Subcutaneous abdominal adipose tissue (tissue), 5 donors: Measurements from ENCODE around the gene SMG9.

Source experiments
- H3K27ac ChIP-seq: one replicate; pipeline ENCODE4 v1.7.0; 2013; ENCODE audit warnings: low read depth, mild to moderate bottlenecking, inconsistent platforms, low read length, moderate library complexity
- H3K27me3 ChIP-seq, 5 donors: one replicate each; pipeline ENCODE4 v1.7.0; 2013; ENCODE audit warnings: low read length in 5 of 5, inconsistent platforms in 1 of 5; ENCODE audit not compliant: control insufficient read depth in 5 of 5, insufficient read depth in 4 of 5
- H3K36me3 ChIP-seq, 5 donors: one replicate each; pipeline ENCODE4 v1.7.0; 2013; ENCODE audit warnings: low read length in 5 of 5; ENCODE audit not compliant: control insufficient read depth in 5 of 5, insufficient read depth in 5 of 5
- H3K4me1 ChIP-seq, 5 donors: one replicate each; pipeline ENCODE4 v1.7.0; 2013; ENCODE audit warnings: low read length in 5 of 5, mild to moderate bottlenecking in 3 of 5, moderate library complexity in 1 of 5; ENCODE audit not compliant: control insufficient read depth in 5 of 5, insufficient read depth in 5 of 5
- H3K4me3 ChIP-seq, 5 donors: one replicate each; pipeline ENCODE4 v1.7.0; 2013; ENCODE audit warnings: low read length in 5 of 5, low read depth in 1 of 5
- H3K9ac ChIP-seq, 5 donors: one replicate each; pipeline ENCODE4 v1.7.0; 2013; ENCODE audit warnings: low read length in 5 of 5, mild to moderate bottlenecking in 4 of 5, moderate library complexity in 3 of 5
- H3K9me3 ChIP-seq, 5 donors: one replicate each; pipeline ENCODE4 v1.7.0; 2013; ENCODE audit warnings: low read length in 5 of 5; ENCODE audit not compliant: control insufficient read depth in 5 of 5
- donor health status: healthy.
- donor health status: healthy.
- donor health status: healthy.
- donor health status: healthy.
- donor health status: healthy.

The SMG9 gene

GRCh38 chr19:43754503-43755255 is at the start of gene SMG9:
Gene SMG9, minus strand, starts transcription at chr19:43754962. Its CDS starts 4,221 bp downstream, at chr19:43750741.
- H3K9ac ChIP-seq, result peak within 1 kb of the TSS; percentile 81 to 90 (median 86)
- peaks cover 4 to 38% (median 28%) of the 10 kb centered on the region in 5 donors for H3K4me1 ChIP-seq
- peak within 1 kb of the TSS; percentile 96 for H3K27ac ChIP-seq
- peaks cover 3 to 15% (median 10%) of the 10 kb centered on the region in 5 donors for H3K36me3 ChIP-seq
- H3K27me3 ChIP-seq, result no peaks in the 10 kb centered on the region
- H3K9me3 ChIP-seq, result no peaks in the 10 kb centered on the region
- peak within 1 kb of the TSS; percentile 79 to 92 (median 81) for H3K4me3 ChIP-seq

DNA sequence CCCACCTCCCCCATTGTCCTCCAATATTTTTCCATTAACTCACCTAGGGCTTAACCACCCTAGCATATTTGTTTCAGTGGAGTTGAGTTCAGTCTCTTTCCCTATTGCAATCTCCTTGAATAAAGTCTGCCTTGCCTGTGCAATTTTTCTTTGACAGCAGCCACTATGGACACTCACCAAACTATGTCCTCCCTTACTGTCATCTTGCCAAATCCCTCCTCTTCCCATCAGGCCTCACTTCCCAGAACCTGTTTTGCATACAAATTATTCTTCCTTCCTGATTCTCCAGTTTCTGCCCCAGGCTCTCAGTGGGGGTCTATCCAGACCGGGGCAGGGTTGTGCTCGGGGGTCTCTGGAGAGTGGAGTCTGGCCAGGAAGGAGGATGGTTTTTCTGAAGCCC is 49.7 kb upstream of the SMG9 start:
- Histone ChIP-seq H3K36me3 (no peaks in the 10 kb centered on the region), H3K27me3 (peaks cover 0 to 2% (median 0%) of the 10 kb centered on the region in 5 donors), H3K9me3 (no peaks in the 10 kb centered on the region), H3K4me1 (no peaks in the 10 kb centered on the region), H3K27ac (no peak overlapping the region), H3K4me3 (no peak overlapping the region), H3K9ac (no peak overlapping the region)

DNA sequence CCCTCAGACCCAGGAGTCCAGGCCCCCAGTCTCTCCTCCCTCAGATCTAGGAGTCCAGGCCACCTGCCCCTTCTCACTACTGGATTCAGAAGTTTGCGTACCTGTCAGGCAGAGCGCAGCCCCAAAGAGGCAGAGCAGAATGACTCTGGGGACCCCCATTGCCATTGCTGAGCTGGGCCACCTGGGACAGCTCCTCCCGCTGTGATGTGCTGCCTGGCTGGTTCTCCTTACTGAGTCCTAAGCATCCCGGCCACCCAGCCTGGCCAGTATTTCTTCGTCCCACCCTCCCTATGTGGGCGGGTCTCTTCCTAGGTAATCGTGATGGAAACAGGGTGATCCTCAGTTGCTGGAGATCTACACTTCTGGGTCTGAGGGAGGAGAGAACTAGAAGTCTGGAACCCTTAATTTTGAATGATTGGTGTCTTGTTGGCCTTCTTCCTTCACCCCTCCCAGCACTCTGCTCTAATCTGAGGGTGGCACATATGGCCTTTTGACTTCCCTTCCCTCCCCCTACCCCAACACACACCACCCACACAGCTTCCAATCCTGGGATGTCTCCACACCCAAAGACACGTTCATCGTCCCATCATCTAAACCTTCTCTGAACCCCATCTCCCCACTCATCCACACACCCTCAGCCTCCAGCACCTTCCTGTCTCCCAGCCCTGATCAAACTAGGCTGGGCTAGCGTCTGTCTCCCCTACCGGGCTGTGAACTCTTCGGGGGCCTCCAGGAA is 47.6 kb upstream of the SMG9 start, which contains the start of gene LYPD5:
Gene LYPD5 (minus strand): TSS at position 232 of the 736 bp plus-strand sequence. CDS start 67 bp downstream, at position 165.
- Histone ChIP-seq H3K27me3 (peaks cover 9 to 16% (median 15%) of the 10 kb centered on the region in 5 donors), H3K4me1 (peaks cover 0 to 11% (median 10%) of the 10 kb centered on the region in 5 donors), H3K36me3 (no peaks in the 10 kb centered on the region), H3K4me3 (no peak within 1 kb of the TSS), H3K9ac (no peak within 1 kb of the TSS), H3K9me3 (no peaks in the 10 kb centered on the region), H3K27ac (no peak within 1 kb of the TSS)

- Histone ChIP-seq H3K4me3 (no peak overlapping the region), H3K9me3 (peaks cover 4 to 14% (median 13%) of the 10 kb centered on the region in 5 donors), H3K27me3 (peaks cover 15 to 32% (median 17%) of the 10 kb centered on the region in 5 donors), H3K4me1 (peaks cover 0 to 11% (median 10%) of the 10 kb centered on the region in 5 donors), H3K27ac (no peak overlapping the region), H3K9ac (no peak overlapping the region), H3K36me3 (no peaks in the 10 kb centered on the region)
These were observed 44.9 kb upstream of the SMG9 start for GRCh38 chr19:43799502-43800142.

DNA sequence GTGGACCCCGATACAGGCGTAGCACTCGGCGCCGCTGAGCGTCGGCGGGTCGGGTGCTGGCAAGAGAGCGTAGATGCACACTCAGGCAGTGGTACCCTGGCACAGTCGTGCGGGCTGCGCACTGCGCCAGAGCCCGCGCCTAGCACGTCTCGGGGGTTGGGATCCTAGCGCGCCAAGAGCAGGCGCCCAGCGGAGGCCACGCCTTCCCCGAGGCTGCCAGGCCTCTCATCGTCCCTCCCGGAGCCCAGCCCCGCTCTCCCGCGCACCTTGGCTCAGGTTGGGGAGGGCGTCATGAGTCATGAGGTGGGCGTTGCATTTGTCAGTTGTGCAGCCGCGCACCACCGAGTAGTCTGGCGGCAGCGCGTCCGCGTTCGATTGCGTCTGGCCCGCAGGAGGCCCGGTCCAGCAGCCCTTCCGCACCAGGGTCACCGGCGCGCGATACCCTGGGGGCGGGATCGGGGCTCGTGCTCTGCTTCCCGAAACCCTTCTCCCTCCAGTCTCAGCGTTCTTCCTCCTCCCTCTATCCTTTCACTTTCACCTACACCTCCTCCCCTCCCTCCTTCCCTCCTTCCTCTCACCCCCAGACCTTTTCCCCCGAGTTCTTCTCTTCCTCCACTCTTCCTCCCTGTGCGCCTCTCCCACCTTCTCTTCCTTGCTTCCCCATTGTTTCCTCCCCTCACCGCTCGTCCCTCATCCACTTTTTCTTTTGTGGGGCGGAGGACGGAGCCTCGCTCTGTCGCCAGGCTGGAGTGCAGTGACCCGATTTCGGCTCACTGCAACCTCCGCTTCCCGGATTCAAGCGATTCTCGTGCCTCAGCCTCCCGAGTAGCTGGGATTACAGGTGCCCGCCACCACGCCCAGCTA is 44.0 kb upstream of the SMG9 start:
- Histone ChIP-seq H3K9me3 (peaks cover 4 to 14% (median 13%) of the 10 kb centered on the region in 5 donors), H3K9ac (peak overlapping the region in 2 of 5 donors; percentile 31 to 35), H3K27ac (no peak overlapping the region), H3K36me3 (no peaks in the 10 kb centered on the region), H3K27me3 (peaks cover 15 to 32% (median 17%) of the 10 kb centered on the region in 5 donors), H3K4me1 (peaks cover 0 to 11% (median 10%) of the 10 kb centered on the region in 5 donors), H3K4me3 (peak overlapping the region; percentile 41 to 67 (median 59))

DNA sequence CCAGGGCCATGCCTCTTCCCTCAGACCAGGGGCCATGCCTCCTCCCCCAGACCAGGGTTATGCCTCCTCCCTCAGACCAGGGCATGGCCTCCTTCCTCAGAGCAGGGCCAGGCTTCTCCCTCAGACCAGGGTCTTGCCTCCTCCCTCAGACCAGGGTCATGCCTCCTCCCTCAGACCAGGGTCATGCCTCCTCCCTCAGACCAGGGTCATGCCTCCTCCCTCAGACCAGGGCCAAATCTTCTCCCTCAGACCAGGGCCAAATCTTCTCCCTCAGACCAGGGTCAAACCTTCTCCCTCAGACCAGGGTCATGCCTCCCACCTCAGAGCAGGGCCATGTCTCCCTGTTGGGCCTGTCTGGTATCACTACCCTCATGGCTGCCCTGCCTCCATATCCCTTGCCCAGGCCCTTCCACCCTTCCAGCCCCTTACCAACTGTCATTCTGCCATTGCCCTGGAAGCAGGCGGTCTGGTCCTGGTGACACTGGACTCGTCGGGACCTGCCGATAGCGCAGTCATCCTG is 43.3 kb upstream of the SMG9 start:
- peaks cover 0 to 11% (median 10%) of the 10 kb centered on the region in 5 donors for H3K4me1 ChIP-seq
- H3K27me3 ChIP-seq, result peaks cover 15 to 33% (median 17%) of the 10 kb centered on the region in 5 donors
- H3K27ac ChIP-seq, result no peak overlapping the region
- H3K36me3 ChIP-seq, result no peaks in the 10 kb centered on the region
- H3K4me3 ChIP-seq, result peak overlapping the region in 3 of 5 donors; percentile 52 to 67 (median 60)
- H3K9ac ChIP-seq, result no peak overlapping the region
- peaks cover 4 to 14% (median 13%) of the 10 kb centered on the region in 5 donors for H3K9me3 ChIP-seq

GRCh38 chr19:43797556-43797955 is 42.8 kb upstream of the SMG9 start:
- Histone ChIP-seq H3K27me3 (peaks cover 15 to 33% (median 17%) of the 10 kb centered on the region in 5 donors), H3K36me3 (no peaks in the 10 kb centered on the region), H3K27ac (no peak overlapping the region), H3K4me1 (peaks cover 0 to 11% (median 10%) of the 10 kb centered on the region in 5 donors), H3K9me3 (peaks cover 4 to 14% (median 13%) of the 10 kb centered on the region in 5 donors), H3K9ac (no peak overlapping the region), H3K4me3 (no peak overlapping the region)

GRCh38 chr19:43797118-43797517 is 42.4 kb upstream of the SMG9 start:
- Histone ChIP-seq H3K27ac (no peak overlapping the region), H3K36me3 (no peaks in the 10 kb centered on the region), H3K27me3 (peaks cover 15 to 33% (median 17%) of the 10 kb centered on the region in 5 donors), H3K4me3 (no peak overlapping the region), H3K9me3 (peaks cover 4 to 14% (median 13%) of the 10 kb centered on the region in 5 donors), H3K4me1 (peaks cover 0 to 11% (median 10%) of the 10 kb centered on the region in 5 donors), H3K9ac (no peak overlapping the region)

- H3K9me3 ChIP-seq, result peaks cover 0 to 6% (median 4%) of the 10 kb centered on the region in 5 donors
- peaks cover 0 to 3% (median 2%) of the 10 kb centered on the region in 5 donors for H3K27me3 ChIP-seq
- no peaks in the 10 kb centered on the region for H3K4me1 ChIP-seq
- no peak overlapping the region for H3K27ac ChIP-seq
- H3K4me3 ChIP-seq, result no peak overlapping the region
- no peaks in the 10 kb centered on the region for H3K36me3 ChIP-seq
- H3K9ac ChIP-seq, result no peak overlapping the region
These were observed 35.8 kb upstream of the SMG9 start for GRCh38 chr19:43790587-43790986.
